ENCODE data around the gene NIN. TPM values are rescaled to one million over a fixed set of nuclear protein-coding genes. Genes with fewer than 3 reads are reported as not detected.
"Not testable (repeated sequence)": the region's sequence is repeated elsewhere in the genome, so short reads cannot be mapped to it uniquely, and the experiment has no call there.

The NIN gene
- polyA plus RNA-seq, 1 donor from 2014 or later = 47.6 TPM

- Histone ChIP-seq H4K20me1 (ENCODE audit: insufficient read depth) (no peaks in the 10 kb centered on the region), H3K27ac (ENCODE audit: low read length) (no peak overlapping the region), H3K36me3 (ENCODE audit: insufficient read depth, low read length) (peaks cover 3% of the 10 kb centered on the region), H3K4me2 (ENCODE audit: low read length) (no peak overlapping the region), H3K9me2 (ENCODE audit: insufficient read depth, low read length) (no peaks in the 10 kb centered on the region), H3K79me2 (replicated peaks; ENCODE audit: insufficient read depth, low read length) (peaks cover 85% of the 10 kb centered on the region), H3K9me3 (ENCODE audit: low read length) (no peaks in the 10 kb centered on the region), H3K4me3 (ENCODE audit: low read length) (no peak overlapping the region), H3K9ac (ENCODE audit: low read length) (no peak overlapping the region), H3F3A (ENCODE audit: insufficient read depth, low read length, poor library complexity, severe bottlenecking) (peaks cover 3% of the 10 kb centered on the region), H2AFZ (ENCODE audit: low read depth, low read length) (no peak overlapping the region), H3K27me3 (ENCODE audit: insufficient read depth, low read depth, low read length) (no peaks in the 10 kb centered on the region)
- TF ChIP-seq TAF1 (IDR thresholded peaks at IDR 0.05; ENCODE audit: low read depth) = no peak
- TF ChIP-seq EZH2 (IDR thresholded peaks at IDR 0.05; ENCODE audit: borderline replicate concordance, insufficient read depth, low read length, poor library complexity, severe bottlenecking) = no peak
- no peak for TF ChIP-seq SMC3 (conservative IDR thresholded peaks at IDR 0.05; ENCODE audit: poor library complexity)
- no peak for TF ChIP-seq REST (IDR thresholded peaks at IDR 0.05; ENCODE audit: borderline replicate concordance)
- no peak for TF ChIP-seq POLR2AphosphoS5 (IDR thresholded peaks at IDR 0.05)
Observed at GRCh38 chr14:50816395-50817047, 14.4 kb downstream of the NIN start.

GRCh38 chr14:50815526-50815925, 15.4 kb downstream of the NIN start:
- H2AFZ ChIP-seq (ENCODE audit: low read depth, low read length); H3K27ac ChIP-seq (ENCODE audit: low read length); H4K20me1 ChIP-seq (ENCODE audit: insufficient read depth); H3K4me3 ChIP-seq (ENCODE audit: low read length); H3K36me3 ChIP-seq (ENCODE audit: insufficient read depth, low read length); H3K27me3 ChIP-seq (ENCODE audit: insufficient read depth, low read depth, low read length); H3K9me3 ChIP-seq (ENCODE audit: low read length); H3K9me2 ChIP-seq (ENCODE audit: insufficient read depth, low read length); H3K4me2 ChIP-seq (ENCODE audit: low read length); H3K9ac ChIP-seq (ENCODE audit: low read length); H3F3A ChIP-seq (ENCODE audit: insufficient read depth, low read length, poor library complexity, severe bottlenecking): not testable (repeated sequence)
- peaks cover 83% of the 10 kb centered on the region for H3K79me2 ChIP-seq (replicated peaks; ENCODE audit: insufficient read depth, low read length)

- H3K79me2 ChIP-seq (replicated peaks; ENCODE audit: insufficient read depth, low read length) = peaks cover 84% of the 10 kb centered on the region
- H3K4me3 ChIP-seq (ENCODE audit: low read length); H3F3A ChIP-seq (ENCODE audit: insufficient read depth, low read length, poor library complexity, severe bottlenecking); H2AFZ ChIP-seq (ENCODE audit: low read depth, low read length); H3K9ac ChIP-seq (ENCODE audit: low read length); H3K9me3 ChIP-seq (ENCODE audit: low read length); H3K27ac ChIP-seq (ENCODE audit: low read length); H3K9me2 ChIP-seq (ENCODE audit: insufficient read depth, low read length); H3K36me3 ChIP-seq (ENCODE audit: insufficient read depth, low read length); H3K4me2 ChIP-seq (ENCODE audit: low read length); H4K20me1 ChIP-seq (ENCODE audit: insufficient read depth); H3K27me3 ChIP-seq (ENCODE audit: insufficient read depth, low read depth, low read length): not testable (repeated sequence)
Observed at GRCh38 chr14:50815058-50815457, 15.9 kb downstream of the NIN start.

- H3K9me2 ChIP-seq (ENCODE audit: insufficient read depth, low read length) = no peaks in the 10 kb centered on the region
- H3K36me3 ChIP-seq (ENCODE audit: insufficient read depth, low read length) = peaks cover 3% of the 10 kb centered on the region
- H2AFZ ChIP-seq (ENCODE audit: low read depth, low read length) = no peak overlapping the region
- H3K27me3 ChIP-seq (ENCODE audit: insufficient read depth, low read depth, low read length) = no peaks in the 10 kb centered on the region
- H3K9ac ChIP-seq (ENCODE audit: low read length) = no peak overlapping the region
- no peaks in the 10 kb centered on the region for H3K9me3 ChIP-seq (ENCODE audit: low read length)
- H3K79me2 ChIP-seq (replicated peaks; ENCODE audit: insufficient read depth, low read length) = peaks cover 82% of the 10 kb centered on the region
- peaks cover 3% of the 10 kb centered on the region for H3F3A ChIP-seq (ENCODE audit: insufficient read depth, low read length, poor library complexity, severe bottlenecking)
- TF ChIP-seq SMC3 (conservative IDR thresholded peaks at IDR 0.05; ENCODE audit: poor library complexity) (no peak), TAF1 (IDR thresholded peaks at IDR 0.05; ENCODE audit: low read depth) (no peak), RAD21 (conservative IDR thresholded peaks at IDR 0.05) (no peak), CTCF (IDR thresholded peaks at IDR 0.05; ENCODE audit: poor library complexity, severe bottlenecking) (no peak), MXI1 (conservative IDR thresholded peaks at IDR 0.05; ENCODE audit: poor library complexity, severe bottlenecking) (no peak), POLR2AphosphoS5 (IDR thresholded peaks at IDR 0.05) (no peak), REST (IDR thresholded peaks at IDR 0.05; ENCODE audit: borderline replicate concordance) (no peak)
- H4K20me1 ChIP-seq (ENCODE audit: insufficient read depth) = no peaks in the 10 kb centered on the region
- no peak overlapping the region for H3K4me2 ChIP-seq (ENCODE audit: low read length)
- no peak overlapping the region for H3K4me3 ChIP-seq (ENCODE audit: low read length)
- no peak overlapping the region for H3K27ac ChIP-seq (ENCODE audit: low read length)
Observed at GRCh38 chr14:50814161-50814560, 16.8 kb downstream of the NIN start.
